Measurements from ENCODE around the gene MYCBP2. TPM values are rescaled to one million over a fixed set of nuclear protein-coding genes. Genes with fewer than 3 reads are reported as not detected.

Gene MYCBP2
- total RNA-seq, 2 experiments from 2014 or later, result 121 to 125 TPM

DNA sequence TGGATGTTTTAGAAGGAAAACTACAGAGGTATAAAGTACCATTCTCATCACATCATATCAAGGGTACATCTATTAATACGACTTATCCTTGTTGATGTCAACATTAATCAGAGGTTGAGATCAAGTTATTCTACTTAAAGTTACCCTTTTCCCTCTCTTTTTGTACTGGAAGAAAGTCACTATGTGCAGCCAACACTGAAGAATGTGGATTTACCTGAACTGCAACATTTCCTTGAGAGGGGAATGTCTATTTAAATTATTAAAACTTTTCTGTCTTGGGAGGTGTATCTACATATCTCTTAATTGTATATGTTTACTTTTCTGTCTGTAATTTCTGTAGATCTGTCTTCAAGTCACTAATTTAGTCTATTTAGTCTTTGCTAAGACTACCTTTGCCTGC, 297.5 kb downstream of the MYCBP2 start:
- ChIA-PET POLR2A (no interaction called here), CTCF (ENCODE audit: unreplicated experiment) (no interaction called here)
- DNase-seq (ENCODE audit: low spot score), result no peak
- H3K4me2 ChIP-seq (ENCODE audit: low read length), result no peak overlapping the region
- BruUV-seq (replicated peaks), result no TSS peak
- no peaks in the 10 kb centered on the region for H3K9me3 ChIP-seq (ENCODE audit: low read length)
- H3K4me3 ChIP-seq (ENCODE audit: low read depth, low read length, poor library complexity, severe bottlenecking), result no peak overlapping the region
- H3K4me1 ChIP-seq (ENCODE audit: insufficient read depth, low read length, poor library complexity, severe bottlenecking), result peaks cover 19% of the 10 kb centered on the region
- no peak overlapping the region for H2AFZ ChIP-seq (ENCODE audit: low read length)
- peaks cover 13% of the 10 kb centered on the region for H4K20me1 ChIP-seq (ENCODE audit: insufficient read depth, low read length)
- intact Hi-C loops (cut with micrococcal nuclease; ENCODE audit: unreplicated experiment), result loop anchor here (5.0 kb wide), 1 partner anchor 478 kb away; no protein-coding TSS in a partner anchor
- no peaks in the 10 kb centered on the region for H3K9me2 ChIP-seq (ENCODE audit: insufficient read depth, low read length)
- no peaks in the 10 kb centered on the region for H3K36me3 ChIP-seq (ENCODE audit: insufficient read depth, low read length)
- no peak overlapping the region for H3K27ac ChIP-seq (ENCODE audit: low read depth, low read length, poor library complexity, severe bottlenecking)
- TF ChIP-seq, protein P1, sequence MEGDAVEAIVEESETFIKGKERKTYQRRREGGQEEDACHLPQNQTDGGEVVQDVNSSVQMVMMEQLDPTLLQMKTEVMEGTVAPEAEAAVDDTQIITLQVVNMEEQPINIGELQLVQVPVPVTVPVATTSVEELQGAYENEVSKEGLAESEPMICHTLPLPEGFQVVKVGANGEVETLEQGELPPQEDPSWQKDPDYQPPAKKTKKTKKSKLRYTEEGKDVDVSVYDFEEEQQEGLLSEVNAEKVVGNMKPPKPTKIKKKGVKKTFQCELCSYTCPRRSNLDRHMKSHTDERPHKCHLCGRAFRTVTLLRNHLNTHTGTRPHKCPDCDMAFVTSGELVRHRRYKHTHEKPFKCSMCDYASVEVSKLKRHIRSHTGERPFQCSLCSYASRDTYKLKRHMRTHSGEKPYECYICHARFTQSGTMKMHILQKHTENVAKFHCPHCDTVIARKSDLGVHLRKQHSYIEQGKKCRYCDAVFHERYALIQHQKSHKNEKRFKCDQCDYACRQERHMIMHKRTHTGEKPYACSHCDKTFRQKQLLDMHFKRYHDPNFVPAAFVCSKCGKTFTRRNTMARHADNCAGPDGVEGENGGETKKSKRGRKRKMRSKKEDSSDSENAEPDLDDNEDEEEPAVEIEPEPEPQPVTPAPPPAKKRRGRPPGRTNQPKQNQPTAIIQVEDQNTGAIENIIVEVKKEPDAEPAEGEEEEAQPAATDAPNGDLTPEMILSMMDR (conservative IDR thresholded peaks at IDR 0.05; ENCODE audit: low read length), result no peak
- TF ChIP-seq EZH2phosphoT487 (IDR thresholded peaks at IDR 0.05; ENCODE audit: borderline replicate concordance, low read depth, low read length), result no peak
- H3K79me2 ChIP-seq (ENCODE audit: insufficient read depth, low read depth, low read length), result peaks cover 19% of the 10 kb centered on the region

DNA sequence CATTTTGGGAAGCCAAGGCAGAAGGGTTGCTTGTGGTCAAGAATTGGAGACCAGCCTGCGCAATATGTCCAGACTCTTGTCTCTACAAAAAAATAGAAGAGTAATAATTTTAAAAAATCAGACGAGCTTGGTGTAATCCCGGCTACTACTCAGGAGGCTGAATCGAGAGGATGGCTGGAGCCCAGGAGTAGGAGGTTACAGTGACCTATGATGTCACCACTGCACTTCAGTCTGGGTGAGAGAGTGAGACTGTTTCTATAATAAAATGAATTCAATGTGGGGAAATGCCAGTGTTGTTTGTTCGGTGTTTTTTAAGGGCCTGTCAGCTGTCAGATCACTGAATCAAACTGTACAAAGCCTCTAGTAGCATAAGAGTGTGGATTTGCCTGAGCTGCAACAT, 298.7 kb downstream of the MYCBP2 start:
- POLR2A ChIA-PET, result interaction anchor here (0.5 to 5.0 kb wide), 13 partner anchors 10 to 451 kb away, joined by 3 to 28 read pairs (median 4); partner anchors contain the start of gene CLN5
- Histone ChIP-seq H3K36me3 (ENCODE audit: insufficient read depth, low read length) (peaks cover 11% of the 10 kb centered on the region; the same call in 1 of the 2 replicates), H3K9me3 (ENCODE audit: low read length) (no peaks in the 10 kb centered on the region), H4K20me1 (ENCODE audit: insufficient read depth, low read length) (peaks cover 24% of the 10 kb centered on the region), H2AFZ (ENCODE audit: low read length) (peak overlapping the region; percentile 43; the same call in 1 of the 2 replicates), H3K4me1 (ENCODE audit: insufficient read depth, low read length, poor library complexity, severe bottlenecking) (peaks cover 31% of the 10 kb centered on the region), H3K79me2 (ENCODE audit: insufficient read depth, low read depth, low read length) (peaks cover 32% of the 10 kb centered on the region), H3K27ac (ENCODE audit: low read depth, low read length, poor library complexity, severe bottlenecking) (no peak overlapping the region), H3K9me2 (ENCODE audit: insufficient read depth, low read length) (no peaks in the 10 kb centered on the region), H3K4me2 (ENCODE audit: low read length) (peak overlapping the region; percentile 99; the same call in 1 of the 2 replicates), H3K4me3 (ENCODE audit: low read depth, low read length, poor library complexity, severe bottlenecking) (no peak overlapping the region)
- no TSS peak for BruUV-seq (replicated peaks)
- DNase-seq (ENCODE audit: low spot score), result no peak
- TF ChIP-seq, protein P1 (conservative IDR thresholded peaks at IDR 0.05; ENCODE audit: low read length), result no peak
- TF ChIP-seq EZH2phosphoT487 (IDR thresholded peaks at IDR 0.05; ENCODE audit: borderline replicate concordance, low read depth, low read length), result no peak
- CTCF ChIA-PET (ENCODE audit: unreplicated experiment), result no interaction called here
- intact Hi-C loops (cut with micrococcal nuclease; ENCODE audit: unreplicated experiment), result loop anchor here (5.0 kb wide), 1 partner anchor 479 kb away; no protein-coding TSS in a partner anchor

Data from OCI-LY7 (cell line).